Stimulated activated CD4-positive, alpha-beta T cell treated with anti-CD3 and anti-CD28 coated beads, Interleukin-1b, Interleukin-23, amount 100 ng/mL, for 4 hours (primary cell): ENCODE results near the gene TMC6.
"Not testable (repeated sequence)": the region's sequence is repeated elsewhere in the genome, so short reads cannot be mapped to it uniquely, and the experiment has no call there.

Experiments
- DNase-seq, 2 donors: peaks; one replicate each; pipeline ENCODE4 v3.0.0-alpha.2; 2020; ENCODE audit warnings: low read depth in 2 of 2

The TMC6 gene

DNA sequence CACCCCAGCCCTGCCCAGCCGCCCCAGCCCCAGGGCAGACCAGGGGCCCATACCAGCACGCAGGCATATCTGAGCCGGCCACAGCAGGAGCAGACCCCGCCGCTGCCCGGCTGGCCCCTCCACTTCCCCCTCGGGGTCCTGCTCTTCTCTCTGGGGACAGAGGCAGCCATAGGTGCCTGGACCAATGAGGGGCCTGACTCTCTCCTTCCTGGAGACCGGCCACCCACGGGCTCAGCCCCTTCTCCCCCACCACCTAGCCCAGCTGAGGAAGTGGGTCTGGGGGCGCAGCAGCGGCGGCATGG lies 3.8 kb downstream of the TMC6 start:
- DNase-seq = no peak

DNA sequence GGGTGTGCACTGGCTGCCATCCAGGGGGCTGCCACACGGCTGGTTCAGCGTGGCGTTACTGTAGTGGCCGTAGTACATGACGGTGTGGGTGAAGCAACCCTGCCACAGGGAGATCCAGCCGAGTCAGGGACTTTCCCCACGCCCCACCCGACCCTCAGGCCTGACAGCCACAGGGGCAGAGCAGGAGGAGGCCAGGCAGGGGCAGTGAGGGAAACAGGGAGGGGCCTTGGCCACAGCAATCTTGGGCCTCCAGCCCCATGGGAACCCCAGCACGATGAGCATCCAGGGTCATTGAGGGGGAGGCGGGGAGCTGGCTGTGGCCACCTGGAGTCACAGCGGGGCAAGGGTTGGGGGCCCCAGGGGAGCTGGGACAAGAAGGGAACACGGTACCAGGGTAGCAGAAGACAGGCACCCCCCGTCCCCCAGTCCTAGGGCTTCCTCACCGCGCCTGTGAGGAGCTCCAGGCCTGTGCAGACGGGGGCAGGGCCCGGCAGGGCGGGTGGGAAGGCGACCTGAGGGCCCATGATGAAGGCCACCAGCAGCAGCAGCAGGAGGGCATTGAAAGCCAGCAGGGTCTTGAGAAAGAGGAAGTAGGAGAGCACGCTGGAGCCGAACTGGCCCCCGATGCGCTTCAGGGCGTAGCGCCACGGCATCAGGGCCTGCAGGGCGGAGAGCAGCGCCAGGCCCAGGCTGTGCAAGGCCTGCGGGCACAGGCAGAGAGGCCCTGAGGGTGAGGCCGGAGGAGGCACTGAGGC lies 4.3 kb downstream of the TMC6 start:
- DNase-seq = no peak

DNA sequence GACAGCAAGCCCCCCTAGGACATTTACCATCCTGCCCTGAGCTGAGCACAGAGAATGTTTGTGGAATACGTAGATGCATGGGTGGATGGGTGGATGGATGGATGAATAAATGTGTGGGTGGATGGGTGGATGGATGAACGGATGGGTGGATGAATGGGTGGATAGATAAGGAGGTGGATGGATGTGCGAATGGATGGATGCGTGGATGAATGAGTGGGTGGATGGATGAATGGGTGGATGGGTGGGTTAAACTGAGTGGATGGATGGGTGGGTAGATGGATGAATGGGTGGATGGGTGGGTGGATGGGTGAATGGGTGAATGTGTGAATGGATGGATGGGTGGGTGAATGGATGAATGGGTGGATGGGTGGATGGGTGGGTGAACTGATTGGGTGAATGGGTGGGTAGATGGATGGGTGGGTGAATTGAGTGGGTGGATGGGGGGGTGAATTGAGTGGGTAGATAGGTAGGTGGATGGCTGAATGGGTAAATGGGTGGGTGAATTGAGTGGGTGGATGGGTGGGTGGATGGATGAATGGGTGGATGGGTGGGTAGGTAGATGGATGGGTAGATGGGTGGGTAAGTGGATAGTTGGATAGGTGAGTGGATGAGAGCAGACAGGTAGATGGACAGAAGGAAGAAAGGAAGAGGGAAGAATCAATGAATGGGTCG lies 5.2 kb downstream of the TMC6 start:
- no peak for DNase-seq

DNA sequence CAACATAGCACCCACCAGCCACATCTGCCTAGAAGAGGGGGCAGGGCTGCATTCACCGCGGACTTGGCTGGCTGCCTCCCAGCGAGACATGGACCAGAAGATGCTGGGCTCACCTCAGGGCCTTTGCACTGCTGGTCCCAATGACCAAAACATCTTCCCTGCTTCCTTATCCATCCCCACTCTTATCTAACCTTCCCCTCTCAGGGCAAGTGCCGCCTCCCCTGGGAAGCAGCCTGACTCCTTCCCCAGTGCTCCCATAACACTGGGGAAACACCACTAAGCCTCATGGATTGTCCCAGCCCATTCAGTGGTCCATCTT lies 5.7 kb downstream of the TMC6 start:
- no peak for DNase-seq

DNA sequence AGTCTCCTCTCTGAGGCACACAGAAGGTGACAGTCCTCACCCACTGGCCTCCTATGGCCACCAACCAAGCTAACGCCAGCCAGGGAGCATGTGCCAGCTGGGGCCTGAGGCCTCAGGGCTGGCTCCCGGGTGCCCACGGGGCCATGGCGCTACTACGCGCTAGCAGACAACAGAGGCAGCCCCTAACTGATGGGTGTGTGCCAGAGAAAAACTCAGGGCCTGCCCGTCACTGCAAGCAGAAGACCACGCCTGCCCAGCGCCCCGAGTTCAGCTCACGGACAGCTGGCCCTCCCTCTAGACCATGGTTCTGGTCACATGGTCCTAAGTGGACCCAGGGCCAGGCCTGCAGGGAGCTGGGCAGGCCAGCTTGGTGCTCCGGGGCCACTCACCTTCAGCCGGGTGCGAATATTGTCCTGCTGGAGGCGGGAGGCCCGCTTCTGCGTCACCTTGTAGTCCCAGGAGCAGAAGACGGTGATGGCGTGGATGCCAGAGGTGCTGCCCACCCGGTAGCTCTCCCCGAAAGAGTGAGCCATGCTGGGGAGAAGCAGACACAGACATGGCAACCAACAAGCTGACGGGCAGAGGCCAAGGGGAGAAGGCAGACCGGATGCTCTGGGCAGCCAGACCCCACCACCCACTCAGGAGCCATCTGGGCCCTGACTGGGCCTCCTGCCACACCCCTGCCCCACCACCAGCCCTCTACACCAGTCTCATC lies 6.2 kb downstream of the TMC6 start:
- DNase-seq = no peak

DNA sequence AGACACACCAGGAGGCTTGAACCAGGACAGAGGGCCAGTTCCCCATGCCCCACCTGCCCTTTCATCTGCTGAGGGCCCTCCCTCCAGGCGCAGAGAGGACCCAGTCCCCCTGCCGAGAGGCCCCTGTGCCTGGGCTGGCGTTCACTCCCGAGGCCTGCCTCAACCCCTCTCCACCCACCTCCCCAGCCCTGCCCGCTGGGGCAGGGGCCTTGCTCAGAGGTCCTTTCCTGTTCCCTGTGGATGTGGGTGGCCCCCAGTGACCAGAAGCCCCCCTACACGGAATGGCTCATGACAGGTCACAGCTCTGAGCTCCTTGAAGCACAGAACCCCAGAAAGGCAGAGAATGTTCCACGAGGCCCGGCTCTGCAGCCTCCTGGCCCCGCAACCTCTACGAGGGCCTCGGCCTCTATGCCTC lies 6.7 kb downstream of the TMC6 start:
- DNase-seq = no peak

DNA sequence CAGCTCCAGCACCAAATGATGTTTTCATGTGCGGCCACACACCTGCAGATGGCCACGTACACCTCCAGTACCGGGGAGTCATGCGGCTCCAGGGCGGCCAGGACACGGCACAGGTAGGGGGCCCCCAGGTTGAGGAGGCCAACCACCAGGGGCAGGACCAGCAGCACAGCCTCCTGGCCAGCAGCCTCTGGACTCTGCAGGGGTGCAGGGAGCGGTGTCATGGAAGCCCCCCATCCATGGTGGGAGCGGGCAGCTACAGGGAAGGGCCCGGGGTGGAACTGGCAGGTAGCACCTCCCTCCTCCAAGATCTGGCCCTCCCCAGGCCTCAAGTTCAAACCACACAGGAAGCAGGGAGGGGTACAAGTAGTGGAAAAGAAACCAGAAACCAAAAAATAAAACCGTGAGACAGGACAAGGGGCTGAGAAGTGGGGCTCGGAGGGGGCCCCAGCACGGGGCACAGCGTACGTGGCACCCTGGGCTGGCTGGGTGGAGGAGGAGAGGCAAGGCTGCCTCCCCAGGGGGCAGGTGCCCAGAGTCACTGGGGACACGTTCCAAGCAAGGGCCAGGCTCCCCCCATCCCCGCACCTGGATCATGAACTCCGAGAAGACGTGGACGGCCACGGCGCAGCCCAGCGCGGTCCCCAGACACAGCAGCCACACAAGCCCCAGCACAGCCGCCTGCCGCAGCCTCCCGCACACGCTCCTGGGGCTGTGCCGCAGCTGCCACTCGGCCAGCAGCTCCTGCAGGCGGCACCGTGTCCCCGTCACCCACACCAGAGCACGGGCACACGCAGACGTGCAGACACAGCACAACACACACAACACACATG lies 7.4 kb downstream of the TMC6 start:
- DNase-seq = peak in 1 of 2 donors; percentile 40

DNA sequence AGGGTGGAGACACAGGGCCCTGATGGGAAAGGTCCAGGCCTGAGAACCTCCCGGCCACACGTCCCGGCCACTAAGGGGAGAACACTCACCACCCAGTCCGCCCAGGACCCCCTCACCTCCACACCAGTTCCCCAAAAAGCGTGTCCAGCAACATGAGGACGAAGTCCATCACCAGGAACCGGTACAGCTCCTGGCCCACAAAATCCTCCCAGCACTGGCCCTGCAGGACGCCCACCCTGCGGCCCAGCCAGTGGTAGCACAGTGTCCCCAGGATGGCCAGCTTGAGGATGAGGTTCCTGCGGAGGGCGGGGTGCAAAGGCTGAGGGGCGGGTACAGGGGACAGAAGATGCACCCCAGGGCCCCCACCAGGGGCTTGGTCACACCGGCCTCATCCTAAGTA lies 8.0 kb downstream of the TMC6 start:
- DNase-seq = no peak

DNA sequence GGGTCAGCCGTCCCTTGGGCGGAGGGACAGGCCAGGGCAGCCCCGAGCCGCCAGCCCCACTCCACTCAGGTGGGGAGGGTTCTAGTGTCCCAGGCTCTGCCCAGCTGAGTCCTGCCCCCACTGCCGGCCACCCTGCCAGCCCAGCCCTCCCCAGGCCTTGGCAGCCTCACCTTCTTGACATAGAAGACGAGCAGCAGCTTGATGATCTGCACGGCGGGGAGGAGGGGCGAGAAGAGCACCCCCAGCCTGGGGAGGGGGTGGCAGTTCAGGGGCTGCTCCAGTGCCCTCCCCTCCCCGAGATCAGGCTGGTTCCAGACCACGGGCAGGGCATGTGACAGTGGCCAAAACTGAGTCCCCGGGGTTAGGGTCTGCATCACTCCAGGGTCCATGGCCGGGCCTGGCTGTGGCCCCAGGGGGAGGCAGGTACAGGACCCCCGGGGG lies 9.7 kb downstream of the TMC6 start:
- no peak for DNase-seq

DNA sequence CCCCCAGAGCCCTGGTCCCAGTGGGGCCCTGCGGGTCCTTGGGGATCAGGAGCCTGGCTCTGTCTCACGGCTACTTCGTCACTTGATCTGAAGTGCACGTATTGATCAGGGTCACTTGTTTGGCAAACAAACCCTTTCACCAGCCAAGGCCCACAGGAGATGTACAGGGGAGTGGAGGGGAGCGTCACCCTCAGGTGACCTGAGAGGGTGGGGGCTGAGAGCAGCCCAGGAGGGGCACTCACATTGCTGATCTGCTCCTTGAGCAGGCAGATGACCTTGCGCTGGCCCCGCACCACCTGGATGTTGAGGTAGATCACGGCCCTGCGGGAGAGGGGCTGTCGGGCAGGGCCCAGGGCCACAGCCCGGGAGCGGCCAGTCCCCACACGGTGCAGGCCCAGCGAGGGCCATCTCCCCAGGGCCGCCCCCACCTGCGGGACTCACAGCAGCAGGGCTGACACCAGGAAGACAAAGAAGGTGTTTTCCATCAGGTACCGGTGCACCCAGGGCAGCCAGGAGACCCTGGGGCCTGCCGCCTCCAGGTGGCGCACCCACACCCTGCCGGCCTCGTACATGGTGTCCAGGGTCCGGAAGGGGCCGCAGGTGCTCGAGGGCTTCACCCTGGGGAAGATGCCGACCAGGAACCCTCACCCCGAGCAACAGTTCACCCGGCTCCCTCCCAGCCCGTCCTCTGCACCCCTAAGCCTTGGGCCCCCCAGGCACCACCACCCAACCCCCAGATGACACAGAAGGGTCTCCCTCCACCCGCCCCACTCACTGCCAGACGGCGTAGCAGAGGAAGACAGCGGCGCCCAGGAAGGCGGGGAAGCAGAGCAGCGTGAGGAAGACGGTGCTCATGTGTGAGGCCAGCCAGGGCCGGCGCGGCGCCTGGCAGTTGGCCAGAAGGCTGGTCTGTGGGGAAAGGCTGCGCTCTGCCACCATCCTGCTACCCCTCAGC lies 11.3 kb downstream of the TMC6 start:
- DNase-seq = no peak

DNA sequence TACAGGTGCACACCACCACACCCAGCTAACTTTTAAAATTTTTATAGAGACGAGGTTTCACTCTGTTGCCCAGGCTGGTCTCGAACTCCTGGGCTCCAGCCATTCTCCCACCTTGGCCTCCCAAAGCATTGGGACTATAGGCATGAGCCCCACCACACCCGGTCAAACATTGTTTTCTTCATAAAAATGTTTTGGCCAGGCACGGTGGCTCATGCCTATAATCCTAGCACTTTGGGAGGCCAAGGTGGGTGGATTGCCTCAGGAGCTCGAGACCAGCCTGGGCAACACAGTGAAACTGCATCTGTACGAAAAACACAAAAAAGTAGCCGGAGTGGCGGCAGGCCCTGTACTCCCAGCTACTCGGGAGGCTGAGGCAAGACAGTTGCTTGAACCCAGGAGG lies 12.1 kb downstream of the TMC6 start:
- DNase-seq = no peak

DNA sequence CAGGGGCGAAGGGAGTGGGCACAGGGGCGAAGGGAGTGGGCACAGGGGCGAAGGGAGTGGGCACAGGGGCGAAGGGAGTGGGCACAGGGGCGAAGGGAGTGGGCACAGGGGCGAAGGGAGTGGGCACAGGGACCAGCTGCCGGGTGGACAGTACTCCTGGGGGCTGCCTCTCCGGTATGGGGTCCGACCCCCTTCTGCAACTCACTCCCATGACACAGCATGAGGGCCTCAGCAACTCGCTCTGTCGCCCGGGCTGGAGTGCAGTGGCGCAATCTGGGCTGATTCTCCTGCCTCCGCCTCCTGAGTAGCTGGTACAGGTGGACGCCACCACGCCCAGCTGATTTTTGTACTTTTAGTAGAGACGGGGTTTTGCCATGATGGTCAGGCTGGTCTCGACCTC lies 12.8 kb downstream of the TMC6 start:
- DNase-seq = not testable (repeated sequence)

DNA sequence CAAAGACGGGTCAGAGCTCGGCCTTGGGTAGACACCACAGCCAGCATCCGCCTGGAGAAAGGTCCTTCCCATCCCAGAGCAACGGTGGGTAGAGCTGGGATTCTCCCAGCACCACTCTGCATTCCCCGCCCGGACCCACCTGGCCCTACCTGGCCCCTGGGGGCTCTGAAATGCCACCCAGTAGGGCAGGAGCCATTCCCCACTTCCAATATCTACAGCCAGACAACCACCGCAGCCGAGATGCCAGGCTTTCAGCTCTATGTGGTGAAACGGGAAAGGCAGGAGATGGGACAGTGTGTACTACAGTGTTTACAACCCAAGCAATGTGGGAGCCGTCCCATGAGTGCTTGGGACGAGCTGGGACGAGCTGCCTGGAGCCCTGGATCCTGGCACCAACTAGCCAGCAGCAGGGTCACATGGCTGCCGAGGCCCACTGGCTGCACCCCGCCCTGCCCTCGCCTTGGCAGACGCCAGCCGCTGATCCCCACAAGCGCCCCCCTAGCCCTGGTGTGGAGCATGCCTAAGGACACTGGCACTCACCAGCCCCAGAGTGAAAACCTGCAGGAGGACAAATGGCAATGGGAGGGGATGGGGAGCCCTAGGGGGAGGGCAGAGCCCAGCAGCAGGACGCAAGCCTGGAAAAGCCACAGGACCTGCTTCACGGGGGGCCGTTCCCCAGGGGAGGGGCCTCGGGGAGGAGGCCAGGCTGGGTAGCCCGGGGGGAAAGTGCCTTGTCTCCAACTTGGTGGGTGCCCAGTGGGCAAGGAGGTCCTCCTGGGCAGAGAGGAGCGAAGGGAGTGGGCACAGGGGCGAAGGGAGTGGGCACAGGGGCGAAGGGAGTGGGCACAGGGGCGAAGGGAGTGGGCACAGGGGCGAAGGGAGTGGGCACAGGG lies 13.5 kb downstream of the TMC6 start:
- no peak for DNase-seq

DNA sequence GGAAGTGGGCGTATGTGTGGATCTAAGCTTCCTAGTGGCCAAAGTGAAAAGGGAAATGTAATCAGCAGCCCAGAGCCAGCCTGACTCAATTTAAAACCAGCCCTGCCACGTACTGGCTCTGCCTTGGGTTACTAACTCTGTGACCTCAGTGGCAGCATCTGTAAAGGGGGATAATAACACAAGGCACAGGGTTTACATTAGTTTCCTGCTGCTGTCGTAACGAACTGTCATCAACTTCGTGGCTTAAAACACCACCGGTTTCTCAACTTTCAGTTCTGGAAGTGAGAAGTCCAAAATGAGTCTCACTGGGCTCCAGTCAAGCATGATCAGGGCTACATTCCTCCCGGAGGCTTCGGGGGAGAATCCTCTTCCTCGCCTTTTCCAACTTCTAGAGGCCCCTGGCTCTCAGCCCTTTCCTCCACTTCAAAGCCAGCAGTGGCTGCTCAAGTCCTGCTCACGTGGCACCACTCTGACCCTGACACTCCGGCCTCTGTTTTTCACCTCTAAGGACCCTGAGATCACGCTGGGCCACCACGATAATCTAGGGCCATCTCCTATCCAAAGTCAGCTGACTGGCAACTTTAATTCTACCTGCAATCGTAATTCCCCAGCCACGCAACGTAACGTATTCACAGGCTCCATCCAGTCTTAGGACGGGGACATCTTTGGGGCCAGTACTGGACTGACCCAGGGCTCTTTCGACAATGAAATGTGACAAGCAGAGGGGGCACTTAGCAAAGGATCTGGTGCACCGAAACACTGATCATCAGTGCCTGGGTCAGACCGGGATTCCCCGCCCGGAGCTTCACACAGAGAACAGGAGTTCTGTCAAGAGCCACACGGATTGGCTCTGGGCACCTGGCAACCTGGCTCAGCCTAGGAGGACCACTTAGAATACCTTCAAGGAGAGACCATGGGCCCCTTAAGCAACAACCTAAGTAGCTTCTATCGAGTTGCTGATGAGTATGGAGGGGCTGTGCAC lies 14.5 kb downstream of the TMC6 start:
- no peak for DNase-seq

DNA sequence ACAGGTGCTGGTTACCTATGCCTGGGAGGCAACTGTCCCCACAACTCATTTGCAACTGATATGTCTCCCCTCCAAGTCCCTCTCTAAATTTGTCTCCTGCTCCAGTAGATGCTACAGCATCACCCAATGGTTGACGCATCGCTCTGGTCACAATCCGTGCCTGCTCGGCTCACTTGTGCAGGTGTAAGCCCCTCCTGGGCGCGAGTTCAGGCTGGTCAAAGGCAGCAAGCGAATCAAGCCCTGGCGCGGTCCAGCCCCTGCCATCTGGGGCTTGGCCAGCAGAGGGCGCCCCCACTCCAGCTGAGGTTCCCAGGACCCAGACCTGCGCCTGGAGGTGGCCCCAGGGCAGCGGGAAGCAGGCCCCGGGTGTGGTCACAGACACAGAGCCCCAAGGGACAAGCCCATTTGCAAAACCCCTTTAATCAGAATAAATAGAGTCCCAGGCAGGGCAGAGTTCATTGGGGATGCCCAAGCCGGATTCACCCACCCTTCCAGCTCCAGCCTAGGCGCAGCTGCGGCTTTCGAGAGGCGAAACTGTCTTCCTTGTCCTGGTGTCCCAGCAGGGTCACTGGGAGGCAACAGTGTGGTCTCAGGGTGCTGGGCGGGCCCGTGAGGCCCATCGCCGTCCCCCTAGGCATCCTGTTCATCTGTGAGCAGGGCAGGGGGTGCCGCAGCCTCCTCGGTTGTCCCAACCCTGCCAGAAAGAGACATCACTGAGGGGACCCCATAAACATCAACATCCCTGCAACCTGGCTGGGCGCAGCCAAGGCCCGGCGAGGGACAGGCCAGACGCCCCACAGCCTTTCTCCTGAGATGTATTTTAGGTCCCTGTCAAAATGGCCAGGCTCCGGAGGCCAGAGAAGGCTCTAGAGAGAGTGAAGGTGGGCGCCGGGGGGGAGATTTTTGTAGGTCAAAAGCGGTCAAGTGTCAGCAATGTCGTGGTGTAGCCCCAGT lies 15.8 kb downstream of the TMC6 start:
- DNase-seq = peak; percentile 72 to 81

DNA sequence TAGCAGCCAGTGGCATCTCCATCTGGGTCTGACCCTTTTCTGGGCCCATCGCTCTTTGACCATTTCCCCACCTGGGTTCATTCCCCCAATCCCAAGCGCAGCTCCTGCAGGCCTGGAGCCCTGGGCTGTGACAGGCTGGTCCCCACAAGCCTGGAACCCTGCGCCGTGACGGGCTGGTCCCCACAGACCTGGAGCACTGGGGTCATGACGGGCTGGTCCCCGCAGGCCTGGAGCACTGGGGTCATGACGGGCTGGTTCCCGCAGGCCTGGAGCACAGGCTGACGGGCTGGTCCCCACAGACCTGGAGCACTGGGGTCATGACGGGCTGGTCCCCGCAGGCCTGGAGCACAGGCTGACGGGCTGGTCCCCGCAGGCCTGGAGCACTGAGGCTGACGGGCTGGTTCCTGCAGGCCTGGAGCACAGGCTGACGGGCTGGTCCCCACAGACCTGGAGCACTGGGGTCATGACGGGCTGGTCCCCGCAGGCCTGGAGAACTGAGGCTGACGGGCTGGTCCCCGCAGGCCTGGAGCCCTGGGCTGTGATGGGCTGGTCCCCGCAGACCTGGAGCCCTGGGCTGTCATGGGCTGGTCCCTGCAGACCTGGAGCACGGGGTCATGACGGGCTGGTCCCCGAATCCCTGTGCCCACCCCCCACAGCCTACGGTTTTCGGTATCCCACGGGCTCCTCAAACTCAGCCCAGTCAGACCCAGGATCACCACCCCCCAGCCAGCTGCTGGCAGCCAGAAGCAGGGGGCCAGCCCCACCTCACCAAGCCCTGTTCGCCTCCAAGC lies 16.6 kb downstream of the TMC6 start:
- no peak for DNase-seq
